ENCODE measurements around the gene ALLC.

ALLC gene

GRCh38 chr2:3630631-3631030 is 27.4 kb upstream of the ALLC start:
- Histone ChIP-seq H3K9me3 (ENCODE audit: insufficient read depth, low read length) (no peaks in the 10 kb centered on the region), H3K4me3 (ENCODE audit: insufficient read depth, low read length, poor library complexity, severe bottlenecking) (no peak overlapping the region), H3K4me2 (ENCODE audit: low read depth, low read length, poor library complexity, severe bottlenecking) (no peak overlapping the region), H3K79me2 (ENCODE audit: insufficient read depth, low read length) (no peaks in the 10 kb centered on the region), H3K27me3 (ENCODE audit: low read length) (no peaks in the 10 kb centered on the region), H3K9ac (ENCODE audit: low read length) (no peak overlapping the region), H3K9me2 (replicated peaks; ENCODE audit: insufficient read depth, low read length) (no peaks in the 10 kb centered on the region), H4K20me1 (ENCODE audit: low read depth, low read length) (no peaks in the 10 kb centered on the region), H3K36me3 (ENCODE audit: low read length) (no peaks in the 10 kb centered on the region), H2AFZ (ENCODE audit: low read depth, low read length, severe bottlenecking) (no peak overlapping the region), H3F3A (ENCODE audit: insufficient read depth) (no peaks in the 10 kb centered on the region), H3K27ac (ENCODE audit: low read depth, low read length) (no peak overlapping the region)
- no peak for TF ChIP-seq EZH2phosphoT487 (conservative IDR thresholded peaks at IDR 0.05; ENCODE audit: low read length)
- TF ChIP-seq CTCF (IDR thresholded peaks at IDR 0.05; ENCODE audit: insufficient read depth, low read length, poor library complexity, severe bottlenecking) = no peak

- no peaks in the 10 kb centered on the region for H3K27me3 ChIP-seq (ENCODE audit: low read length)
- TF ChIP-seq EZH2phosphoT487 (conservative IDR thresholded peaks at IDR 0.05; ENCODE audit: low read length) (no peak), CTCF (IDR thresholded peaks at IDR 0.05; ENCODE audit: insufficient read depth, low read length, poor library complexity, severe bottlenecking) (no peak)
- H3K9ac ChIP-seq (ENCODE audit: low read length) = no peak overlapping the region
- H3K4me2 ChIP-seq (ENCODE audit: low read depth, low read length, poor library complexity, severe bottlenecking) = no peak overlapping the region
- H3K27ac ChIP-seq (ENCODE audit: low read depth, low read length) = no peak overlapping the region
- no peaks in the 10 kb centered on the region for H4K20me1 ChIP-seq (ENCODE audit: low read depth, low read length)
- no peak overlapping the region for H3K4me3 ChIP-seq (ENCODE audit: insufficient read depth, low read length, poor library complexity, severe bottlenecking)
- no peaks in the 10 kb centered on the region for H3K9me3 ChIP-seq (ENCODE audit: insufficient read depth, low read length)
- no peaks in the 10 kb centered on the region for H3K9me2 ChIP-seq (replicated peaks; ENCODE audit: insufficient read depth, low read length)
- no peak overlapping the region for H2AFZ ChIP-seq (ENCODE audit: low read depth, low read length, severe bottlenecking)
- H3K36me3 ChIP-seq (ENCODE audit: low read length) = no peaks in the 10 kb centered on the region
- H3F3A ChIP-seq (ENCODE audit: insufficient read depth) = no peaks in the 10 kb centered on the region
- H3K79me2 ChIP-seq (ENCODE audit: insufficient read depth, low read length) = no peaks in the 10 kb centered on the region
Measured at GRCh38 chr2:3631161-3631850, 26.7 kb upstream of the ALLC start.

GRCh38 chr2:3631851-3632659 is 25.9 kb upstream of the ALLC start:
- H3K9ac ChIP-seq (ENCODE audit: low read length) = no peak overlapping the region
- no peak overlapping the region for H2AFZ ChIP-seq (ENCODE audit: low read depth, low read length, severe bottlenecking)
- no peak overlapping the region for H3K4me2 ChIP-seq (ENCODE audit: low read depth, low read length, poor library complexity, severe bottlenecking)
- no peaks in the 10 kb centered on the region for H4K20me1 ChIP-seq (ENCODE audit: low read depth, low read length)
- no peaks in the 10 kb centered on the region for H3K9me3 ChIP-seq (ENCODE audit: insufficient read depth, low read length)
- no peaks in the 10 kb centered on the region for H3K9me2 ChIP-seq (replicated peaks; ENCODE audit: insufficient read depth, low read length)
- H3K27me3 ChIP-seq (ENCODE audit: low read length) = no peaks in the 10 kb centered on the region
- no peak overlapping the region for H3K4me3 ChIP-seq (ENCODE audit: insufficient read depth, low read length, poor library complexity, severe bottlenecking)
- H3F3A ChIP-seq (ENCODE audit: insufficient read depth) = no peaks in the 10 kb centered on the region
- H3K79me2 ChIP-seq (ENCODE audit: insufficient read depth, low read length) = no peaks in the 10 kb centered on the region
- TF ChIP-seq EZH2phosphoT487 (conservative IDR thresholded peaks at IDR 0.05; ENCODE audit: low read length) = no peak
- no peak for TF ChIP-seq CTCF (IDR thresholded peaks at IDR 0.05; ENCODE audit: insufficient read depth, low read length, poor library complexity, severe bottlenecking)
- H3K36me3 ChIP-seq (ENCODE audit: low read length) = no peaks in the 10 kb centered on the region
- H3K27ac ChIP-seq (ENCODE audit: low read depth, low read length) = no peak overlapping the region
